Tibial nerve (tissue), 4 donors: ENCODE results near the gene IRF4.

ENCODE experiments used
- EP300 ChIP-seq, 2 donors: sonication (generic); formaldehyde crosslinking; IDR thresholded peaks; one replicate each; pipeline ENCODE4 v1.6.1; 2017; ENCODE audit warnings: antibody characterized with exemption in 2 of 2, mild to moderate bottlenecking in 1 of 2
- POLR2A ChIP-seq, 2 donors: fragments of 450-650 bp; IDR thresholded peaks; one replicate each; pipeline ENCODE4 v1.6.1; 2017; ENCODE audit warnings: antibody characterized with exemption in 2 of 2, mild to moderate bottlenecking in 2 of 2, moderate library complexity in 2 of 2
- TF ChIP-seq, protein P1 (sequence below), 5 experiments: fragments of 200-600 bp in 3 of 5; fragments of 450-650 bp in 2 of 5; sonication (generic) in 3 of 5; IDR thresholded peaks; one replicate each; pipeline ENCODE4 v1.5.1; 2016 to 2019; ENCODE audit warnings: antibody characterized with exemption in 5 of 5, mild to moderate bottlenecking in 3 of 5, moderate library complexity in 2 of 5

- TF ChIP-seq, protein P1, sequence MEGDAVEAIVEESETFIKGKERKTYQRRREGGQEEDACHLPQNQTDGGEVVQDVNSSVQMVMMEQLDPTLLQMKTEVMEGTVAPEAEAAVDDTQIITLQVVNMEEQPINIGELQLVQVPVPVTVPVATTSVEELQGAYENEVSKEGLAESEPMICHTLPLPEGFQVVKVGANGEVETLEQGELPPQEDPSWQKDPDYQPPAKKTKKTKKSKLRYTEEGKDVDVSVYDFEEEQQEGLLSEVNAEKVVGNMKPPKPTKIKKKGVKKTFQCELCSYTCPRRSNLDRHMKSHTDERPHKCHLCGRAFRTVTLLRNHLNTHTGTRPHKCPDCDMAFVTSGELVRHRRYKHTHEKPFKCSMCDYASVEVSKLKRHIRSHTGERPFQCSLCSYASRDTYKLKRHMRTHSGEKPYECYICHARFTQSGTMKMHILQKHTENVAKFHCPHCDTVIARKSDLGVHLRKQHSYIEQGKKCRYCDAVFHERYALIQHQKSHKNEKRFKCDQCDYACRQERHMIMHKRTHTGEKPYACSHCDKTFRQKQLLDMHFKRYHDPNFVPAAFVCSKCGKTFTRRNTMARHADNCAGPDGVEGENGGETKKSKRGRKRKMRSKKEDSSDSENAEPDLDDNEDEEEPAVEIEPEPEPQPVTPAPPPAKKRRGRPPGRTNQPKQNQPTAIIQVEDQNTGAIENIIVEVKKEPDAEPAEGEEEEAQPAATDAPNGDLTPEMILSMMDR (IDR thresholded peaks at IDR 0.05) = no peak
- TF ChIP-seq POLR2A (IDR thresholded peaks at IDR 0.05) (no peak), EP300 (IDR thresholded peaks at IDR 0.05) (no peak)
Observed at GRCh38 chr6:359261-360035, 32.1 kb upstream of the IRF4 start.
